Omental fat pad (tissue), 4 donors: Measurements from ENCODE around the gene SCN3B. TPM values are rescaled to one million over a fixed set of nuclear protein-coding genes. Genes with fewer than 3 reads are reported as not detected.

ENCODE experiments used
- ATAC-seq: fragments of 150-250 bp; one replicate; pipeline ENCODE4 v1.9.1; 2016; ENCODE audit warnings: mild to moderate bottlenecking, moderate library complexity; ENCODE audit not compliant: low FRiP score
- DNase-seq: peaks from one replicate; pipeline ENCODE4 v3.0.0-alpha.2; 2019; ENCODE audit warnings: low spot score
- total RNA-seq, 4 donors: library from RNA; depleted of rRNA; stranded (reverse); fragments of >200 nt; gene quantifications; one replicate each; pipeline ENCODE4 v1.1.0, GENCODE V29; 2016
- TF ChIP-seq, protein P1 (sequence below), 3 donors: fragments of 450-650 bp; IDR thresholded peaks; one replicate each; pipeline ENCODE4 v1.5.1; 2016 to 2017; ENCODE audit warnings: antibody characterized with exemption in 3 of 3, mild to moderate bottlenecking in 3 of 3, moderate library complexity in 2 of 3

SCN3B gene
- total RNA-seq, 4 donors from 2014 or later = 1.5 to 2.6 (median 1.8) TPM

DNA sequence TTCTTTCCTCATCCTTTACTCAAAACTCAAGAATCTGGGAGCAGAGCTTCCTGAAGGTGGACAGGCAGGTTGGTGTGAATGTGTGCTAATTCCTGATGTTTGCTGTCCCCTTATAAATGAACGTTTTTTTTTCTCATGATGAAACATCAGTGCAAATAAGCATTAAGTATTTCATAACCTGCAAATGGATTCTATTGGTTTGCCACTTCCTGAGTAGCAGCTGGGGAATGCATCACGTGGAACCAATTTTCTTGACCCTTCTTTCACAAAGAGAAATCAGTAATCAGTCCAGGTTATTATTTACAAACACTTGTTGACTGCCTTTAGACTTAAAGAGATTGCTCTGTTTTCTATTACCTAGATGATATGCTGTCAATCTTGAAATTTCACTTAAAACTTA lies 40.1 kb upstream of the SCN3B start:
- no peak for DNase-seq
- ATAC-seq = no peak
- TF ChIP-seq, protein P1, sequence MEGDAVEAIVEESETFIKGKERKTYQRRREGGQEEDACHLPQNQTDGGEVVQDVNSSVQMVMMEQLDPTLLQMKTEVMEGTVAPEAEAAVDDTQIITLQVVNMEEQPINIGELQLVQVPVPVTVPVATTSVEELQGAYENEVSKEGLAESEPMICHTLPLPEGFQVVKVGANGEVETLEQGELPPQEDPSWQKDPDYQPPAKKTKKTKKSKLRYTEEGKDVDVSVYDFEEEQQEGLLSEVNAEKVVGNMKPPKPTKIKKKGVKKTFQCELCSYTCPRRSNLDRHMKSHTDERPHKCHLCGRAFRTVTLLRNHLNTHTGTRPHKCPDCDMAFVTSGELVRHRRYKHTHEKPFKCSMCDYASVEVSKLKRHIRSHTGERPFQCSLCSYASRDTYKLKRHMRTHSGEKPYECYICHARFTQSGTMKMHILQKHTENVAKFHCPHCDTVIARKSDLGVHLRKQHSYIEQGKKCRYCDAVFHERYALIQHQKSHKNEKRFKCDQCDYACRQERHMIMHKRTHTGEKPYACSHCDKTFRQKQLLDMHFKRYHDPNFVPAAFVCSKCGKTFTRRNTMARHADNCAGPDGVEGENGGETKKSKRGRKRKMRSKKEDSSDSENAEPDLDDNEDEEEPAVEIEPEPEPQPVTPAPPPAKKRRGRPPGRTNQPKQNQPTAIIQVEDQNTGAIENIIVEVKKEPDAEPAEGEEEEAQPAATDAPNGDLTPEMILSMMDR (IDR thresholded peaks at IDR 0.05) = no peak

DNA sequence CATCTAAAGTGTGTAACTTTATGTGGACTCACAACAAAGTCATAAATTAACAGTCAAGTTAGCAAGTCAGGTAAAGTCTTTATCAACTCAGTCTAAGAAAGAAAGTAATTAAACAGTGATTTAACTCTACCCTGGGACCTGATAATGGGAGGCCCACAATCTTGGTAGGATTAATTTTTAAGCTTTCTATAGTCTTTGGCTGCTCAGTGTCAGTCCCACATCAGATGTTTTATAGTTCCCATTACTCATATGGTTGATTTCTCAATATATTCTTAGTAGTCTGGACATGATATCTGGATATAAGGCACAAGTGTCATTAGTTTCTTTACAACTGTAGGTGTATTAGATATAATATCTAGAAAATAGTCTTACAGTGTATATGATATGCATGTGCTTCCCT lies 38.5 kb upstream of the SCN3B start:
- DNase-seq = no peak
- ATAC-seq = no peak
- TF ChIP-seq, protein P1 (IDR thresholded peaks at IDR 0.05) = no peak

GRCh38 chr11:123690485-123690884 lies 36.1 kb upstream of the SCN3B start:
- TF ChIP-seq, protein P1 (IDR thresholded peaks at IDR 0.05) = no peak
- ATAC-seq = no peak

GRCh38 chr11:123684601-123685000 lies 30.2 kb upstream of the SCN3B start:
- TF ChIP-seq, protein P1 (IDR thresholded peaks at IDR 0.05) = no peak
- DNase-seq (no peak), ATAC-seq (no peak)

More at GRCh38 chr11:123690485-123690884, 36.1 kb upstream of the SCN3B start:
- no peak for DNase-seq

GRCh38 chr11:123683428-123684170 lies 29.2 kb upstream of the SCN3B start:
- TF ChIP-seq, protein P1 (IDR thresholded peaks at IDR 0.05) = no peak
- no peak for DNase-seq
- ATAC-seq = no peak

DNA sequence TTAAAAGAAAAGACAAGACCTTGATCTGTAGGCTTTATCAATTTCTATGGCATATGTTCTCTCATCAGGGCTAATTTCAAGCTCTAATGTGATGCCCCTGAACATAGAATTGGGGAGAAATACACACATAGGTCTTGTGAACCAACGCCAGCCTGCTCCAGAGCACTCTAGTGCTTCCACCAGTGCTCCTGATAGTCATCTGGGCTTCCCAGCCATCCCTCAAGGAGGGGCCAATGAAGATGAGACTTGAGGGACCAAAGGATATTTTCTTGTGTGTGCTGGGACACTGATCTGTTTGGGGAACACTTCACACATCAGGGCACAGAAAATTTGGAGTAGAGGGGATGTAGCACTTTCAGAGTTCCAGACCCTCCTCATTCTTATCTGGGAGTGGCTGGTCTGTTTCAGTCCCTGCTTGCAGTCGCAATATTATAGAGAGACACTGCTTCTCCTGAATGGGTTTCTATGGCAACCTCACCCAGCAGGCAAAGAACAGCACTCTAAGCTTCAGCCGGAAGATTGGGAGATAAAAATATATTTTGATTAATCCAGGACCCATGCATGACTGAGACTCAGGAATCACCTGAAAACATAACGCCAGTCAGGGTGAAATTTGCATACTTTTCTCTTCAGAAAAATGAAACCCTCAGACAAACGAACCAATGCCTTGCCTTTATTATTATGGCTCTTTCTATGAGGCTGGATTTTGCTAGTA lies 28.4 kb upstream of the SCN3B start:
- ATAC-seq = no peak
- no peak for DNase-seq
- TF ChIP-seq, protein P1 (IDR thresholded peaks at IDR 0.05) = no peak
